Measurements from ENCODE around the gene AMHR2. TPM values are rescaled to one million over a fixed set of nuclear protein-coding genes. Genes with fewer than 3 reads are reported as not detected.

Gene AMHR2
- total RNA-seq, 1 donor from 2014 or later: not detected

GRCh38 chr12:53454707-53455106 is 31.1 kb downstream of the AMHR2 start:
- no peak for DNase-seq (ENCODE audit: low read depth)
- H4K20me1 ChIP-seq (ENCODE audit: insufficient read depth, low read length): peaks cover 71% of the 10 kb centered on the region
- H3K36me3 ChIP-seq (ENCODE audit: insufficient read depth, low read length): peaks cover 57% of the 10 kb centered on the region
- no peak for FAIRE-seq
- TF ChIP-seq CTCF (IDR thresholded peaks at IDR 0.05; ENCODE audit: insufficient read depth, low read depth, low read length) (no peak), EZH2 (IDR thresholded peaks at IDR 0.05; ENCODE audit: insufficient read depth, low read length) (no peak)
- H2AFZ ChIP-seq (ENCODE audit: low read depth, low read length): no peak overlapping the region
- Mint-ChIP-seq H3K9me3 (ENCODE audit: unreplicated experiment) (no peaks in the 10 kb centered on the region), H3K27ac (ENCODE audit: unreplicated experiment) (no peak overlapping the region), H3K27me3 (ENCODE audit: low read depth, unreplicated experiment) (no peaks in the 10 kb centered on the region), H3K4me1 (ENCODE audit: low read depth, unreplicated experiment) (peaks cover 9% of the 10 kb centered on the region), H3K4me3 (ENCODE audit: unreplicated experiment) (peak overlapping the region; percentile 98), H3K36me3 (ENCODE audit: low read depth, unreplicated experiment) (peaks cover 12% of the 10 kb centered on the region)
- H3K4me2 ChIP-seq (ENCODE audit: low read length): peak overlapping the region; percentile 96
- peak overlapping the region; percentile 99 for H3K9ac ChIP-seq (ENCODE audit: low read length)
- H3K79me2 ChIP-seq (ENCODE audit: insufficient read depth, low read length): peaks cover 76% of the 10 kb centered on the region
- H3K27ac ChIP-seq (ENCODE audit: low read depth, low read length): no peak overlapping the region
- H3K4me1 ChIP-seq (ENCODE audit: insufficient read depth, low read length): peaks cover 10% of the 10 kb centered on the region
- peak overlapping the region; percentile 100 for H3K4me3 ChIP-seq (ENCODE audit: insufficient read depth, low read depth, low read length)
- H3K9me3 ChIP-seq (ENCODE audit: insufficient read depth, low read depth, low read length): no peaks in the 10 kb centered on the region
- no peaks in the 10 kb centered on the region for H3K27me3 ChIP-seq (ENCODE audit: insufficient read depth, low read length)

GRCh38 chr12:53456654-53457366 is 33.2 kb downstream of the AMHR2 start:
- Histone ChIP-seq H3K9ac (ENCODE audit: low read length) (no peak overlapping the region), H3K9me3 (ENCODE audit: insufficient read depth, low read depth, low read length) (no peaks in the 10 kb centered on the region), H2AFZ (ENCODE audit: low read depth, low read length) (no peak overlapping the region), H3K27ac (ENCODE audit: low read depth, low read length) (no peak overlapping the region), H3K4me2 (ENCODE audit: low read length) (no peak overlapping the region), H3K27me3 (ENCODE audit: insufficient read depth, low read length) (no peaks in the 10 kb centered on the region), H3K36me3 (ENCODE audit: insufficient read depth, low read length) (peaks cover 78% of the 10 kb centered on the region), H3K4me3 (ENCODE audit: insufficient read depth, low read depth, low read length) (no peak overlapping the region), H4K20me1 (ENCODE audit: insufficient read depth, low read length) (peaks cover 92% of the 10 kb centered on the region), H3K4me1 (ENCODE audit: insufficient read depth, low read length) (peaks cover 10% of the 10 kb centered on the region), H3K79me2 (ENCODE audit: insufficient read depth, low read length) (peaks cover 97% of the 10 kb centered on the region)
- TF ChIP-seq CTCF (IDR thresholded peaks at IDR 0.05; ENCODE audit: insufficient read depth, low read depth, low read length): no peak
- no peak for TF ChIP-seq EZH2 (IDR thresholded peaks at IDR 0.05; ENCODE audit: insufficient read depth, low read length)
- H3K4me3 Mint-ChIP-seq (ENCODE audit: unreplicated experiment): no peak overlapping the region
- peaks cover 25% of the 10 kb centered on the region for H3K36me3 Mint-ChIP-seq (ENCODE audit: low read depth, unreplicated experiment)
- no peaks in the 10 kb centered on the region for H3K27me3 Mint-ChIP-seq (ENCODE audit: low read depth, unreplicated experiment)
- DNase-seq (ENCODE audit: low read depth) (no peak), FAIRE-seq (no peak)
- H3K27ac Mint-ChIP-seq (ENCODE audit: unreplicated experiment): no peak overlapping the region
- H3K9me3 Mint-ChIP-seq (ENCODE audit: unreplicated experiment): no peaks in the 10 kb centered on the region
- peaks cover 24% of the 10 kb centered on the region for H3K4me1 Mint-ChIP-seq (ENCODE audit: low read depth, unreplicated experiment)

- H3K27me3 ChIP-seq (ENCODE audit: insufficient read depth, low read length): no peaks in the 10 kb centered on the region
- H3K9me3 ChIP-seq (ENCODE audit: insufficient read depth, low read depth, low read length): no peaks in the 10 kb centered on the region
- H3K27ac Mint-ChIP-seq (ENCODE audit: unreplicated experiment): no peak overlapping the region
- H3K27me3 Mint-ChIP-seq (ENCODE audit: low read depth, unreplicated experiment): no peaks in the 10 kb centered on the region
- H3K9ac ChIP-seq (ENCODE audit: low read length): no peak overlapping the region
- no peak overlapping the region for H3K4me3 ChIP-seq (ENCODE audit: insufficient read depth, low read depth, low read length)
- peaks cover 100% of the 10 kb centered on the region for H3K79me2 ChIP-seq (ENCODE audit: insufficient read depth, low read length)
- peaks cover 100% of the 10 kb centered on the region for H4K20me1 ChIP-seq (ENCODE audit: insufficient read depth, low read length)
- TF ChIP-seq EZH2 (IDR thresholded peaks at IDR 0.05; ENCODE audit: insufficient read depth, low read length): no peak
- TF ChIP-seq CTCF (IDR thresholded peaks at IDR 0.05; ENCODE audit: insufficient read depth, low read depth, low read length): no peak
- H3K36me3 ChIP-seq (ENCODE audit: insufficient read depth, low read length): peaks cover 95% of the 10 kb centered on the region
- peaks cover 33% of the 10 kb centered on the region for H3K36me3 Mint-ChIP-seq (ENCODE audit: low read depth, unreplicated experiment)
- DNase-seq (ENCODE audit: low read depth): no peak
- no peak overlapping the region for H3K27ac ChIP-seq (ENCODE audit: low read depth, low read length)
- peaks cover 7% of the 10 kb centered on the region for H3K4me1 ChIP-seq (ENCODE audit: insufficient read depth, low read length)
- no peak overlapping the region for H3K4me2 ChIP-seq (ENCODE audit: low read length)
- peak overlapping the region; percentile 16 for H3K4me3 Mint-ChIP-seq (ENCODE audit: unreplicated experiment)
- H3K9me3 Mint-ChIP-seq (ENCODE audit: unreplicated experiment): no peaks in the 10 kb centered on the region
- H2AFZ ChIP-seq (ENCODE audit: low read depth, low read length): no peak overlapping the region
- FAIRE-seq: no peak
- H3K4me1 Mint-ChIP-seq (ENCODE audit: low read depth, unreplicated experiment): peaks cover 37% of the 10 kb centered on the region
Measured at GRCh38 chr12:53459097-53459496, 35.4 kb downstream of the AMHR2 start.
